ENCODE results near the gene UQCRC2. TPM values are rescaled to one million over a fixed set of nuclear protein-coding genes. Genes with fewer than 3 reads are reported as not detected.
A peak's percentile ranks its signal among the peaks of the same experiment; 100 is the strongest.

UQCRC2 gene
- total RNA-seq, 3 donors from 2014 or later: 349 to 569 (median 470) TPM

- TF ChIP-seq CTCF (IDR thresholded peaks at IDR 0.05): no peak
- no peak for DNase-seq
- intact Hi-C loops (cut with DNase I, micrococcal nuclease): no loop called here
- Histone ChIP-seq H3K4me1 (ENCODE audit: low read depth) (no peaks in the 10 kb centered on the region), H3K36me3 (ENCODE audit: low read depth) (no peaks in the 10 kb centered on the region), H3K9me3 (no peaks in the 10 kb centered on the region), H3K4me3 (no peak overlapping the region)
- no peak for ATAC-seq
These were observed 9.6 kb upstream of the UQCRC2 start for GRCh38 chr16:21943571-21943970.

- no peak for TF ChIP-seq CTCF (IDR thresholded peaks at IDR 0.05)
- intact Hi-C loops (cut with DNase I, micrococcal nuclease): no loop called here
- H3K4me3 ChIP-seq: no peak overlapping the region
- DNase-seq (no peak), ATAC-seq (no peak)
- no peaks in the 10 kb centered on the region for H3K9me3 ChIP-seq
- H3K4me1 ChIP-seq (ENCODE audit: low read depth): peaks cover 12% of the 10 kb centered on the region
- H3K36me3 ChIP-seq (ENCODE audit: low read depth): no peaks in the 10 kb centered on the region
These were observed 6.1 kb upstream of the UQCRC2 start for GRCh38 chr16:21946889-21947635.

- no peak for TF ChIP-seq CTCF (IDR thresholded peaks at IDR 0.05)
- H3K4me3 ChIP-seq: no peak overlapping the region
- no peaks in the 10 kb centered on the region for H3K36me3 ChIP-seq (ENCODE audit: low read depth)
- ATAC-seq (no peak), DNase-seq (no peak)
- intact Hi-C loops (cut with DNase I, micrococcal nuclease): no loop called here
- peaks cover 18% of the 10 kb centered on the region for H3K4me1 ChIP-seq (ENCODE audit: low read depth)
- no peaks in the 10 kb centered on the region for H3K9me3 ChIP-seq
These were observed 3.4 kb upstream of the UQCRC2 start for GRCh38 chr16:21949713-21950260.

GRCh38 chr16:21950782-21951521 lies 2.2 kb upstream of the UQCRC2 start:
- Histone ChIP-seq H3K4me3 (no peak overlapping the region), H3K9me3 (no peaks in the 10 kb centered on the region), H3K4me1 (ENCODE audit: low read depth) (peaks cover 18% of the 10 kb centered on the region), H3K36me3 (ENCODE audit: low read depth) (no peaks in the 10 kb centered on the region)
- intact Hi-C loops (cut with DNase I, micrococcal nuclease): no loop called here
- ATAC-seq: no peak
- DNase-seq: peak in 1 of 3 donors; percentile 36
- TF ChIP-seq CTCF (IDR thresholded peaks at IDR 0.05): no peak

GRCh38 chr16:21952040-21952792 lies 945 bp upstream of the UQCRC2 start:
- Histone ChIP-seq H3K9me3 (no peaks in the 10 kb centered on the region), H3K4me3 (peak overlapping the region; percentile 89), H3K36me3 (ENCODE audit: low read depth) (no peaks in the 10 kb centered on the region), H3K4me1 (ENCODE audit: low read depth) (peaks cover 18% of the 10 kb centered on the region)
- DNase-seq: peak; percentile 91 to 94 (median 92)
- TF ChIP-seq CTCF (IDR thresholded peaks at IDR 0.05): no peak
- peak; percentile 77 for ATAC-seq
- intact Hi-C loops (cut with DNase I, micrococcal nuclease): no loop called here
